Activated T-helper 1 cell treated with anti-CD3 and anti-CD28 coated beads, Interleukin-12 subunit alpha, Interleukin-12 subunit beta, Interleukin-2, Interleukin-4 antibody, amounts not matched to agents 30 ng/mL and 10 ng/mL and 1 ng/mL, durations not matched to agents 14 hours and 24 hours and 36 hours (primary cell): ENCODE measurements around the gene CENATAC. TPM values are rescaled to one million over a fixed set of nuclear protein-coding genes. Genes with fewer than 3 reads are reported as not detected.
A peak's percentile ranks its signal among the peaks of the same experiment; 100 is the strongest.
"Not testable (repeated sequence)": the region's sequence is repeated elsewhere in the genome, so short reads cannot be mapped to it uniquely, and the experiment has no call there.

ENCODE experiments used
- DNase-seq: peaks from one replicate; pipeline ENCODE4 v3.0.0; 2021; ENCODE audit warnings: low spot score
- H3K27ac Mint-ChIP-seq: one replicate; pipeline ENCODE4 v1.8.0; 2021; ENCODE audit warnings: mild to moderate bottlenecking, mixed read lengths
- H3K27me3 Mint-ChIP-seq: one replicate; pipeline ENCODE4 v1.8.0; 2022; ENCODE audit warnings: mild to moderate bottlenecking, moderate library complexity, mixed read lengths; ENCODE audit not compliant: insufficient read depth
- H3K36me3 Mint-ChIP-seq: one replicate; pipeline ENCODE4 v1.8.0; 2021; ENCODE audit warnings: low read depth, mixed read lengths
- H3K4me1 Mint-ChIP-seq: one replicate; pipeline ENCODE4 v1.8.0; 2021; ENCODE audit warnings: low read depth, mixed read lengths
- H3K4me3 Mint-ChIP-seq: one replicate; pipeline ENCODE4 v1.8.0; 2021; ENCODE audit warnings: mild to moderate bottlenecking, moderate library complexity, mixed read lengths
- H3K9me3 Mint-ChIP-seq: one replicate; pipeline ENCODE4 v1.8.0; 2021; ENCODE audit warnings: mixed read lengths
- intact Hi-C: fragments of 100-400 bp; cut with micrococcal nuclease; formaldehyde crosslinking; loops from one replicate; pipeline ENCODE4 v1.15.1; 2024
- total RNA-seq: library from RNA; stranded (reverse); gene quantifications from 2 replicates; pipeline ENCODE4 v1.2.3, GENCODE V29; 2022

Gene CENATAC
- total RNA-seq, 1 donor from 2014 or later, result 50.1 TPM

DNA sequence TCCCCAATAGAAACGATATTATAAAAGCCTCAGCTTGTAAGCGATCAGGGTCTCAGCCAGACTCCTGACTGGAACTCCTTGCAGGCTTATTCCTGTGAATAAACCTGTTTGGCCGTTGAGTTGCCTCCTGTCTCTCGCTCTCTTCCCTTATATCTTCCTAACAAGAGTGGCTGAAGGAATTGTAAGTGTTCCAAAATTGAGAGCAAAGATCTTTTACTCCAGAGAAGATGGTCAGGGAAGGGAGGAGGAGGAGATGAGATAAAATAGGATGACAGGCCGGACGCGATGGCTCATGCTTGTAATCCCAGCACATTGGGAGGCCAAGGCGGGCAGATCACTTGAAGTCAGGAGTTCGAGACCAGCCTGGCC, 34.0 kb downstream of the CENATAC start:
- intact Hi-C loops, result loop anchor here (2.0 kb wide), 3 partner anchors 63 to 103 kb away; partner anchors contain the start of gene C2CD2L
- no peaks in the 10 kb centered on the region for H3K27me3 Mint-ChIP-seq
- no peaks in the 10 kb centered on the region for H3K9me3 Mint-ChIP-seq
- DNase-seq, result no peak
- H3K36me3 Mint-ChIP-seq, result no peaks in the 10 kb centered on the region
- H3K27ac Mint-ChIP-seq, result no peak overlapping the region
- no peak overlapping the region for H3K4me3 Mint-ChIP-seq
- peaks cover 15% of the 10 kb centered on the region for H3K4me1 Mint-ChIP-seq

DNA sequence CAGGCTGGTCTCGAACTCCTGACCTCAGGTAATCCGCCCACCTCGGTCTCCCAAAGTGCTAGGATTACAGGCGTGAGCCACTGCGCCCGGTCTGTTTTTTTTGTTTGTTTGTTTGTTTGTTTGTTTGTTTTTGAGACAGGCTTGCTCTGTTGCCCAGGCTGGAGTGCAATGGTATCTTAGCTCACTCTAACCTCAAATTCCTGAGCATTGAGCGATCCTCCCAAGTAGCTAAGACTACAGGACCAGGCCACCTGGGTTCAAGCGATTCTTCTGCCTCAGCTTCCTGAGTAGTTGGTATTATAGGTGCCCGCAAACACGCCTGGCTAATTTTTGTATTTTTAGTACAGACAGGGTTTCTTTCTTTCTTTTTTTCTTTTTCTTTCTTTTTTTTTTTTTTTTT, 35.5 kb downstream of the CENATAC start:
- DNase-seq, H3K27me3 Mint-ChIP-seq, H3K4me3 Mint-ChIP-seq, H3K9me3 Mint-ChIP-seq, intact Hi-C loops, H3K27ac Mint-ChIP-seq, H3K36me3 Mint-ChIP-seq: not testable (repeated sequence)
- H3K4me1 Mint-ChIP-seq, result peaks cover 15% of the 10 kb centered on the region

DNA sequence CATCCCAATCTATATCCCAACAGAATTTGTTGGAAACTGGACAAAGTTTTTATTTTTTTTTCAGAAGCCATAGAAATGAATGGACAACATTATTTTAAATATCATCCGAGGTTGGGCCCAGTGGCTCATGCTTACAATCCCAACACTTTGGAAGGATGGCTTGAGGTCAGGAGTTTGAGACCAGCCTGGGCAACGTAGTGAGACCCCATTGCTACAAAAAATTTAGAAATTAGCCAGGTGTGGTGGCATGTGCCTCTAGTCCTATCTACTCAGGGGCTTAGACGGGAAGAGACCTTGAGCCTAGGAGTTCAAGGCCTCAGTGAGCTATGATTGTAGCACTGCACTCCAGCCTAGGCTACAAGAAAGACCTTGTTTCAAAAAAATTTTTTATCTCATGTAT, 36.9 kb downstream of the CENATAC start:
- Mint-ChIP-seq H3K36me3 (no peaks in the 10 kb centered on the region), H3K4me1 (peaks cover 2% of the 10 kb centered on the region), H3K27ac (no peak overlapping the region), H3K4me3 (no peak overlapping the region), H3K9me3 (no peaks in the 10 kb centered on the region), H3K27me3 (no peaks in the 10 kb centered on the region)
- intact Hi-C loops, result no loop called here
- no peak for DNase-seq

DNA sequence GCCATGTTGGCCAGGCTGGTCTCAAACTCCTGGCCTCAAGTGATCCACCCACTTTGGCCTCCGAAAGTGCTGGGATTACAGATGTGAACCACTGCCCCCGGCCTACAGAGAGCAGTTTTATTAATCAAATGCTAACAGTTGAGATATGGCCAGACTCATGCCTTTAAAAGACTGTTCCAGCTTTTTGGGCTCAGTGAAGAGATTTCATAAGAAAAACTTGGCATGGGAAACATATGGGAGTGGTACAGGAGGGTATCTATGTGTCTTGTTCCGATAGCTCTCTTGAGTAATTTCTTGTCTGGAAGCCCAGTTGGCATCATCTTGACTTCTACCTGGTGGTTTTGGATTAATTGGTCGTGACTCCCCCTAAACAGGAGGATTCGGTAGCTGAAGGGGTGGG, 40.9 kb downstream of the CENATAC start:
- no peaks in the 10 kb centered on the region for H3K36me3 Mint-ChIP-seq
- peaks cover 8% of the 10 kb centered on the region for H3K4me1 Mint-ChIP-seq
- intact Hi-C loops, result no loop called here
- no peak overlapping the region for H3K27ac Mint-ChIP-seq
- H3K4me3 Mint-ChIP-seq, result no peak overlapping the region
- DNase-seq, result no peak
- no peaks in the 10 kb centered on the region for H3K9me3 Mint-ChIP-seq
- no peaks in the 10 kb centered on the region for H3K27me3 Mint-ChIP-seq

DNA sequence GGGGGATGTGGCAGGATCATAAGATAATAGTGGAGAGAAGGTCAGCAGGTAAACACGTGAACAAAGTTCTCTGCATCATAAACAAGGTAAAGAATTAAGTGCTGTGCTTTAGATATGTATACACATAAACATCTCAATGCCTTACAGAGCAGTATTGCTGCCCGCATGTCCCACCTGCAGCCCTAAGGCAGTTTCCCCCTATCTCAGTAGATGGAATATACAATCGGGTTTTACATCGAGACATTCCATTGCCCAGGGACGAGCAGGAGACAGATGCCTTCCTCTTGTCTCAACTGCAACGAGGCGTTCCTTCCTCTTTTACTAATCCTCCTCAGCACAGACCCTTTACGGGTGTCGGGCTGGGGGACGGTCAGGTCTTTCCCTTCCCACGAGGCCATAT, 41.5 kb downstream of the CENATAC start:
- H3K27ac Mint-ChIP-seq, H3K36me3 Mint-ChIP-seq, H3K4me3 Mint-ChIP-seq, intact Hi-C loops, H3K27me3 Mint-ChIP-seq, H3K4me1 Mint-ChIP-seq, DNase-seq, H3K9me3 Mint-ChIP-seq: not testable (repeated sequence)

DNA sequence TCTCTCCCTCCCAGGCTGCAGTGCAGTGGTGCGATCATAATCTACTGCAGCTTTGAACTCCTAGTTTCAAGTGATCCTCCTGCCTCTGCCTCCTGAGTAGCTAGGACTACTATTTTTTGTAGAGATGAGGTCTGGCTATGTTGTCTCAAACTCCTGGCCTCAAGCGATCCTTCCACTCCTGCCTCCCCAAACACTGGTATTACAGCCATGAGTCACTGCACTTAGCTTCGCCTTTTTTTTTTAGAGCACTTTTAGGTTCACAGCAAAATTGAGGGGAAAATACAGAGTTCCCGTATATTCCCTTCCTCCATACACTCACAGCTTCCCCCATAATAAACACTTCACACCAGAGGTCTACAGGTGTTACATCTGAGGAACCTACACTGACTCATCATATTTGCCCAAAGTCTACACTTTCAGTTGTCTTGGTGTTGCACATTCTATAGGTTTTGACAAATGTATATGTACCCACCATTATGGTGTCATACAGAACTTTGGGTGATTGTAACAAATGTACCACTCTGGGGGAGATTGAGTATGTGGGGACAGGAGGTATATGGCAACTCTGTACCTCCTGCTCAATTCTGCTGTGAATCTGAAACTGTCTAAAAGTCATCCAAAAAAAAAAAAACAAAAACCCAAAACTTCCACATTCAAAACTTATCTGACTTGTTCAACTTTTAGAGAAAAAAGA, 44.0 kb downstream of the CENATAC start:
- intact Hi-C loops, result loop anchor here (1.0 kb wide), 1 partner anchor 12 kb away; the partner anchor contains the start of gene SLC37A4
- H3K4me3 Mint-ChIP-seq, result no peak overlapping the region
- peaks cover 8% of the 10 kb centered on the region for H3K4me1 Mint-ChIP-seq
- H3K27ac Mint-ChIP-seq, result peak overlapping the region; percentile 56
- DNase-seq, result no peak
- H3K36me3 Mint-ChIP-seq, result peaks cover 20% of the 10 kb centered on the region
- H3K9me3 Mint-ChIP-seq, result no peaks in the 10 kb centered on the region
- no peaks in the 10 kb centered on the region for H3K27me3 Mint-ChIP-seq

DNA sequence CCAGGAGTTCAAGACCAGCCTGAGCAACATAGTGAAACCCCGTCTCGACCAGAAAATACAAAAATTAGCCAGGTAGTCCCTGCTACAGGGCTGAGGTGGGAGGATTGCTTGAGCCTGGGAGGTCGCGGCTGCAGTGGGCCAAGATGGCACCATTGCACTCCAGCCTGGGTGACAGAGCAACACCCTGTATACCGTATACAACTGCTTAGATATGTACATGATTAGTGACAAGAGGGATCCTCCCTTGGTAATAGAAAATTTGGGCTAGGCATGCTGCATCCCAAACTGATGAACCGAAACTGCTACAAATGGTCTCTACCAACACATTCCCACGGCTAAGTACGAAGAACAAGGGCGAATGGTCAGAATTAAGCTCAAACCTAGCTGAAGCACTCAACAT, 45.0 kb downstream of the CENATAC start:
- Mint-ChIP-seq H3K36me3 (peaks cover 28% of the 10 kb centered on the region), H3K9me3 (no peaks in the 10 kb centered on the region), H3K27ac (no peak overlapping the region), H3K4me3 (no peak overlapping the region), H3K27me3 (no peaks in the 10 kb centered on the region), H3K4me1 (peaks cover 8% of the 10 kb centered on the region)
- no peak for DNase-seq
- intact Hi-C loops, result loop anchor here (1.0 kb wide), 1 partner anchor 13 kb away; the partner anchor contains the start of gene SLC37A4

DNA sequence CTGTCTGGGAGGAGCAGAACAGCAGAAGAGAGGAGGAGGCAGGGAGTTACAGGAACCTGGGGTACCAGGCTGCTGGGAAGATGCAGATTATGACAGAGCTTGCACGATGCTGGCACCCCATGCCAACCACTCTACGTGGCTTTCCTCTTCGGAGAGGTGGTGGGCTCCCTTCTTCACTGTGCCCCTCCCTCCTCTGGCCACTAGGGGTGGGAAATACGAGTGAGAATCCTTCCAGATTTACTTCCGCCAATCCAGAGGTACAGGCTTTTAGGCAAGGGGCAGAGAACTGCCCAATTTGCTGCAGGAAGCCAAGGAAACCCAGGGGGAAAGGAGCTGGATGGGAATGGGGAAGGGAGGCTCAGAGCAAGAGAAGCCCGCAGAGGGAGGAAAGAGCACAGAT, 46.8 kb downstream of the CENATAC start:
- Mint-ChIP-seq H3K27ac (no peak overlapping the region), H3K4me1 (peaks cover 8% of the 10 kb centered on the region), H3K4me3 (no peak overlapping the region), H3K9me3 (no peaks in the 10 kb centered on the region), H3K27me3 (no peaks in the 10 kb centered on the region), H3K36me3 (peaks cover 44% of the 10 kb centered on the region)
- no peak for DNase-seq
- intact Hi-C loops, result no loop called here

DNA sequence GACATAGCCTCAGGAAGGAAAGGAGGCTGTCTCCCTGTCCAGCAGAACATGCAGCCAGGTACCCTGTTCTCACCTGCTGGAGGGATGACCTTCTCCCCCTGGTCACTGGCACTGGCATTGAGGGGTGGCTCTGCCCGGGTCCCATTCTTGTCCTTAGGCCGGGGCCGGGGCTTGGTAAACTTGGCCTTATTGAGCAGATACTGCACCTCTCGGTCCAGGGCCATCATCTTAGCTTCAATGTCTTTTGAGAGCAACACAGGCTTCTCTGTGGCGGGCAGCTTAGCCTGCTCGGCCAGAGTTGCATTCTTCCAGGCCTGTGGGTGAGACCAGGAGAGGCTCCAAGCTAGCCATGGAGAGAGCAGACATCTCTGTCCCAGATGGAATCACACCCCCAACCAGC, 48.6 kb downstream of the CENATAC start:
- peaks cover 60% of the 10 kb centered on the region for H3K36me3 Mint-ChIP-seq
- no peaks in the 10 kb centered on the region for H3K9me3 Mint-ChIP-seq

DNA sequence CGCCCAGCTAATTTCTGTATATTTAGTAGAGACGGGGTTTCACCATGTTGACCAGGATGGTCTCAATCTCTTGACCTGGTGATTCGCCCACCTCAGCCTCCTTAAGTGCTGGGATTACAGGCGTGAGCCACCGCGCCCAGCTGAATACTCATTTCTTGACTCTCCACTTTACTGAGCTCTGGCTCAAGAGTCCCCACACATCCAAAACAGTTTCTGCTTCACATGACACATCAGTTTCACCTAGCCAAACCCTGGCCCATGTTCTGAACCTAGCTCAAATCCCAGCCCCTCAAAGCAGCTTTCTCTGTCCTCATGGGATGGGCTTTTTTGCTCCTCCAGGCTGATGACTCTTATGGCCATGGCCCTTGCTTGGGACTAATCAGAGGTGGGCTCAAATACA, 49.3 kb downstream of the CENATAC start:
- Mint-ChIP-seq H3K4me3 (no peak overlapping the region), H3K9me3 (no peaks in the 10 kb centered on the region), H3K4me1 (peaks cover 7% of the 10 kb centered on the region), H3K36me3 (peaks cover 64% of the 10 kb centered on the region), H3K27me3 (no peaks in the 10 kb centered on the region), H3K27ac (no peak overlapping the region)
- intact Hi-C loops, result no loop called here
- DNase-seq, result no peak

More for the DNA sequence above, 48.6 kb downstream of the CENATAC start:
- H3K4me3 Mint-ChIP-seq, result no peak overlapping the region
- DNase-seq, result no peak
- intact Hi-C loops, result no loop called here
- peaks cover 8% of the 10 kb centered on the region for H3K4me1 Mint-ChIP-seq
- H3K27ac Mint-ChIP-seq, result no peak overlapping the region
- H3K27me3 Mint-ChIP-seq, result no peaks in the 10 kb centered on the region

DNA sequence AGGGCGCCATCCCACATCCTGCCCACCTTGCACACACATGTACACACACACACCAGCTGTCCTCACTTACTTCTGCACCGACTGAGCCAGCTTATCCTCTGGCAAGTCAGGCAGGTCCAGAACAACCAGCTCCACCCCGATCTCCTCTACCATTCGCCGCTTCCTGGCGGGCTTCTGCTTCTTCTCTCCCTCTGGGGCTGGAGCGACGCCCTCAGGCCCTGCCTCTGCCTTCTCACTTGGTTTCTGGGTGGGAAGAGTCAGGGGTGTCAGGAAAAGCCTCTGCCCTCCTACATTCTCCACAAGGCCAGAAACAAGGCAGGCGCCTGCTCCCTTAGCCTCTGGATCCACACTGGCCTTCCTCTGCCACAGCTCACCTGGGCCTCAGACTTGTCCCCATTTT, 50.7 kb downstream of the CENATAC start:
- Mint-ChIP-seq H3K27ac (no peak overlapping the region), H3K4me3 (no peak overlapping the region), H3K36me3 (peaks cover 75% of the 10 kb centered on the region), H3K4me1 (peaks cover 19% of the 10 kb centered on the region), H3K9me3 (no peaks in the 10 kb centered on the region), H3K27me3 (no peaks in the 10 kb centered on the region)
- intact Hi-C loops, result no loop called here
- no peak for DNase-seq

DNA sequence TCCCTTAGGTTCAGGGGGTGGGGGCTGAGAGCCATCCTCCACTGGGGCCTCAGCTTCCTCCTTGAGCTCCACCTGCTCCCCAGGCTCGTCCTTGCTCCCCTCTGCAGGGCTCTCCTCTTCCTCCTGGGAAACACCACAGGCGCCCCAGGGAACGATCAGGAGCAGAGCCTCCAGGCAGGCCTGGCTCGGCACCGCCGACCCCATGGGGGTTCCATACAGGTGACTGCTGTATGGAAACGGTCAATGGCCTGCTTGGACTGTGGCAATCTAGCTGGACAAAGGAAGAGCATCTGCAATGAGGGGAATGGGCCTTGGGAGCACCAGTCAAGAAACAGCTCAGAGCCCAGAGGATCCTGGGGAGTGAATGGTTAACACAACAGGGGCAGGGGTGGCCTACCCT, 51.1 kb downstream of the CENATAC start:
- Mint-ChIP-seq H3K27ac (no peak overlapping the region), H3K27me3 (no peaks in the 10 kb centered on the region), H3K36me3 (peaks cover 79% of the 10 kb centered on the region), H3K4me1 (peaks cover 23% of the 10 kb centered on the region), H3K4me3 (no peak overlapping the region), H3K9me3 (no peaks in the 10 kb centered on the region)
- no peak for DNase-seq
- intact Hi-C loops, result no loop called here

DNA sequence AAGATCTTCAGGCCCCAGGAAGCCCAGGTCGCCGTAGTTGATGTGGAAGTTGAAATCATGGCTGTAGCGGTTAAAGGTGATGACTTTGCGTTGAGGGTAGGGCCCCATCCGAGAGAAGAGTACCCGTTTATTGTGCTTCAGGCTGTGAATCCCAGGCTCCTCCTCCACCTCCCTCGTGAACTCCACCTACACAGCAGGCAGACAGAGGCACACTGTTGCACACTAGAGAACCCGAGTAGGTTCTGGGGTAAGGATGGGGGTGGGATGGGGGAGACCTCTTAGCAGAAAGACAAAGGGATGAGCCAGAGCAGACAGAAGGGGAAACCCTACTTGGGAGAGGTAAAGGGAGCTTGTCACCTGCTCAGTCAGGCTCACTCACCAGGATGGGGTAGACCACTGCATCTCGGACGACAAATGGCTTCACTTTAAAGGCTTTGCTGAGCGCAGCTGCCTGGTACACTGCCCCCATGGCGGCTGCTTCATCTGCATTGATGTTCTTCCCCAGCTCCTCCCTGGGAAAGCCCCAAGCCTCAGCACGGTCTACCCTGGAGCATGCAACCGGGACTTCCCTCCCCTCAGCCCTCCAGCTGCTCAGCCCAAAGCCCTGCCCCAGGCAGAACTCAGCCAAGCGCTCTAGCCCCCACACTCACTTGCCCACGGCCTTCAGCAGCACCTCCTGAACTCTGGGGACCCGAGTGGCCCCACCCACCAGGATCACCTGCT, 53.7 kb downstream of the CENATAC start:
- Mint-ChIP-seq H3K27ac (peak overlapping the region; percentile 40), H3K4me1 (peaks cover 39% of the 10 kb centered on the region), H3K4me3 (no peak overlapping the region), H3K27me3 (no peaks in the 10 kb centered on the region), H3K36me3 (peaks cover 83% of the 10 kb centered on the region), H3K9me3 (no peaks in the 10 kb centered on the region)
- no peak for DNase-seq
- intact Hi-C loops, result no loop called here
